SK-N-SH treated with all-trans-retinoic acid at 6 μM for 48 hours (cell line): ENCODE measurements around the gene SSBP4.

ENCODE experiments used
- ATAC-seq: fragments of 200-7000 bp; cut with Tn5 transposase; 3 replicates; pipeline ENCODE4 v1.9.1; 2020; ENCODE audit warnings: mild to moderate bottlenecking, moderate library complexity
- BACH2 ChIP-seq: fragments of 250-450 bp; sonication (Bioruptor Pico); IDR thresholded peaks from 2 replicates; pipeline ENCODE4 v1.9.0; 2021; ENCODE audit warnings: mild to moderate bottlenecking, borderline replicate concordance
- CSDC2 ChIP-seq: fragments of 250-450 bp; sonication (Bioruptor Pico); IDR thresholded peaks from 2 replicates; pipeline ENCODE4 v1.5.0; 2020; ENCODE audit warnings: mild to moderate bottlenecking, moderate library complexity
- CSRNP3 ChIP-seq: fragments of 250-450 bp; sonication (Bioruptor Pico); IDR thresholded peaks from 2 replicates; pipeline ENCODE4 v1.5.1; 2021; ENCODE audit warnings: mild to moderate bottlenecking, moderate library complexity
- GLIS3 ChIP-seq: fragments of 250-450 bp; sonication (Bioruptor Pico); IDR thresholded peaks from 2 replicates; pipeline ENCODE4 v1.5.0; 2020; ENCODE audit warnings: mild to moderate bottlenecking, moderate library complexity
- ISL1 ChIP-seq: fragments of 250-450 bp; sonication (Bioruptor Pico); IDR thresholded peaks from 2 replicates; pipeline ENCODE4 v2.1.2; 2022; ENCODE audit warnings: mild to moderate bottlenecking, moderate library complexity
- OSR1 ChIP-seq: fragments of 250-450 bp; sonication (Bioruptor Pico); IDR thresholded peaks from 2 replicates; pipeline ENCODE4 v1.8.0; 2022; ENCODE audit warnings: moderate library complexity, mild to moderate bottlenecking, inconsistent platforms
- PATZ1 ChIP-seq: fragments of 250-450 bp; sonication (Bioruptor Pico); IDR thresholded peaks from 2 replicates; pipeline ENCODE4 v1.8.0; 2020; ENCODE audit warnings: mild to moderate bottlenecking, moderate library complexity, borderline replicate concordance
- POU6F1 ChIP-seq: fragments of 250-450 bp; sonication (Bioruptor Pico); IDR thresholded peaks from 2 replicates; pipeline ENCODE4 v1.8.0; 2021; ENCODE audit warnings: low read depth, mild to moderate bottlenecking, moderate library complexity, borderline replicate concordance
- PPARA ChIP-seq: fragments of 250-450 bp; sonication (Bioruptor Pico); IDR thresholded peaks from 2 replicates; pipeline ENCODE4 v1.5.0; 2020; ENCODE audit warnings: mild to moderate bottlenecking, borderline replicate concordance
- RARB ChIP-seq: fragments of 250-450 bp; sonication (Bioruptor Pico); IDR thresholded peaks from 2 replicates; pipeline ENCODE4 v1.8.0; 2021; ENCODE audit warnings: mild to moderate bottlenecking, moderate library complexity
- SNAI2 ChIP-seq: fragments of 250-450 bp; sonication (Bioruptor Pico); IDR thresholded peaks from 2 replicates; pipeline ENCODE4 v1.5.0; 2020; ENCODE audit warnings: mild to moderate bottlenecking, moderate library complexity
- TCF4 ChIP-seq: fragments of 250-450 bp; sonication (Bioruptor Pico); IDR thresholded peaks from 2 replicates; pipeline ENCODE4 v1.8.0; 2021; ENCODE audit warnings: mild to moderate bottlenecking, moderate library complexity, borderline replicate concordance
- TOX ChIP-seq: fragments of 250-450 bp; sonication (Bioruptor Pico); IDR thresholded peaks from 2 replicates; pipeline ENCODE4 v1.8.0; 2021; ENCODE audit warnings: mild to moderate bottlenecking, moderate library complexity, borderline replicate concordance
- TSHZ2 ChIP-seq: fragments of 250-450 bp; sonication (Bioruptor Pico); IDR thresholded peaks from 2 replicates; pipeline ENCODE4 v1.5.0; 2020; ENCODE audit warnings: mild to moderate bottlenecking, moderate library complexity
- ZC3H10 ChIP-seq: fragments of 250-450 bp; sonication (Bioruptor Pico); IDR thresholded peaks from 2 replicates; pipeline ENCODE4 v1.5.1; 2021; ENCODE audit warnings: mild to moderate bottlenecking, moderate library complexity
- ZFP3 ChIP-seq: fragments of 250-450 bp; sonication (Bioruptor Pico); IDR thresholded peaks from 2 replicates; pipeline ENCODE4 v1.5.0; 2020; ENCODE audit warnings: mild to moderate bottlenecking, moderate library complexity
- ZFP30 ChIP-seq: fragments of 450-650 bp; formaldehyde crosslinking; IDR thresholded peaks from 2 replicates; pipeline ENCODE4 v1.5.0; 2022; ENCODE audit warnings: mild to moderate bottlenecking, moderate library complexity
- ZNF565 ChIP-seq: fragments of 450-650 bp; formaldehyde crosslinking; conservative IDR thresholded peaks from 2 replicates; pipeline ENCODE4 v1.5.0; 2020; ENCODE audit warnings: low read depth, mild to moderate bottlenecking, moderate library complexity
- ZNF70 ChIP-seq: fragments of 450-650 bp; formaldehyde crosslinking; IDR thresholded peaks from 2 replicates; pipeline ENCODE4 v1.5.0; 2020; ENCODE audit warnings: mild to moderate bottlenecking, moderate library complexity
- ZNF8 ChIP-seq: fragments of 450-650 bp; formaldehyde crosslinking; IDR thresholded peaks from 2 replicates; pipeline ENCODE4 v1.5.0; 2020; ENCODE audit warnings: mild to moderate bottlenecking, moderate library complexity

Gene SSBP4

GRCh38 chr19:18429717-18430416 lies 10.7 kb downstream of the SSBP4 start (continued):
- no peak for TF ChIP-seq TOX (CRISPR knock-in tag)

GRCh38 chr19:18430417-18431144 lies 11.4 kb downstream of the SSBP4 start:
- TF ChIP-seq ZNF70 (CRISPR knock-in tag) (no peak), GLIS3 (CRISPR knock-in tag) (no peak), RARB (CRISPR knock-in tag) (no peak), ZNF565 (CRISPR knock-in tag) (no peak), PPARA (CRISPR knock-in tag) (no peak), ZNF8 (CRISPR knock-in tag) (no peak), OSR1 (CRISPR knock-in tag) (no peak), TCF4 (CRISPR knock-in tag) (no peak), ZFP30 (CRISPR knock-in tag) (no peak), ZFP3 (CRISPR knock-in tag) (no peak), PATZ1 (CRISPR knock-in tag) (no peak), BACH2 (no peak), ZC3H10 (CRISPR knock-in tag) (no peak), POU6F1 (CRISPR knock-in tag) (no peak), ISL1 (no peak), TOX (CRISPR knock-in tag) (no peak), CSDC2 (CRISPR knock-in tag) (no peak), SNAI2 (CRISPR knock-in tag) (no peak), TSHZ2 (no peak)
- ATAC-seq = no peak

- ATAC-seq = no peak
- TF ChIP-seq ISL1 = no peak
- no peak for TF ChIP-seq GLIS3 (CRISPR knock-in tag)
- TF ChIP-seq PPARA (CRISPR knock-in tag) = no peak
- no peak for TF ChIP-seq CSDC2 (CRISPR knock-in tag)
- no peak for TF ChIP-seq TCF4 (CRISPR knock-in tag)
- TF ChIP-seq ZNF70 (CRISPR knock-in tag) = no peak
- no peak for TF ChIP-seq CSRNP3 (CRISPR knock-in tag)
- TF ChIP-seq TOX (CRISPR knock-in tag) = no peak
- TF ChIP-seq POU6F1 (CRISPR knock-in tag) = no peak
- no peak for TF ChIP-seq ZC3H10 (CRISPR knock-in tag)
- TF ChIP-seq PATZ1 (CRISPR knock-in tag) = no peak
- TF ChIP-seq SNAI2 (CRISPR knock-in tag) = no peak
These were observed 12.4 kb downstream of the SSBP4 start for GRCh38 chr19:18431351-18432197.
